Prostate gland (tissue), 2 donors: ENCODE measurements around the gene SH3TC1. TPM values are rescaled to one million over a fixed set of nuclear protein-coding genes. Genes with fewer than 3 reads are reported as not detected.

ENCODE experiments used
- DNase-seq: peaks from one replicate; pipeline ENCODE4 v3.0.0-alpha.2; 2019; ENCODE audit warnings: low spot score
- H3K27ac ChIP-seq, 2 donors: fragments of 200-600 bp; sonication (generic); 2 replicates each; pipeline ENCODE4 v1.5.1; 2017 to 2019
- H3K27me3 ChIP-seq: fragments of 200-600 bp; sonication (generic); replicated peaks from 2 replicates; pipeline ENCODE4 v1.5.1; 2019; ENCODE audit not compliant: insufficient read depth
- H3K36me3 ChIP-seq, 2 donors: fragments of 200-600 bp; sonication (generic); 1 replicate in 1 of 2; 2 replicates in 1 of 2; pipeline versions ENCODE4 v1.5.1 to v1.8.1; 2017 to 2019
- H3K4me1 ChIP-seq: fragments of 200-600 bp; sonication (generic); replicated peaks from 2 replicates; pipeline ENCODE4 v1.5.1; 2019
- H3K4me3 ChIP-seq, 2 donors: fragments of 200-600 bp; sonication (generic); 2 replicates each; pipeline ENCODE4 v1.5.1; 2017 to 2019
- H3K9me3 ChIP-seq: fragments of 200-600 bp; sonication (generic); 2 replicates; pipeline ENCODE4 v1.5.1; 2017
- CTCF ChIP-seq, 4 experiments: fragments of 200-600 bp in 2 of 4; fragments of 450-650 bp in 2 of 4; sonication (generic) in 2 of 4; IDR thresholded peaks; 1 replicate in 3 of 4; 2 replicates in 1 of 4; pipeline ENCODE4 v1.5.1; 2016 to 2019; ENCODE audit warnings: antibody characterized with exemption in 4 of 4, mild to moderate bottlenecking in 2 of 4, moderate library complexity in 2 of 4
- POLR2A ChIP-seq: fragments of 450-650 bp; IDR thresholded peaks from one replicate; pipeline ENCODE4 v1.6.1; 2016; ENCODE audit warnings: antibody characterized with exemption, mild to moderate bottlenecking
- POLR2AphosphoS5 ChIP-seq: sonication (generic); formaldehyde crosslinking; IDR thresholded peaks from one replicate; pipeline ENCODE4 v1.6.1; 2017; ENCODE audit warnings: antibody characterized with exemption
- WGBS: methylation state at CpG from one replicate; pipeline ENCODE4 v1.1.5; 2018; 5-methylcytosine and 5-hydroxymethylcytosine counted together
- intact Hi-C: fragments of 100-400 bp; cut with DNase I; formaldehyde crosslinking; loops from one replicate; pipeline ENCODE4 v1.14.2; 2022
- total RNA-seq, 2 donors: library from RNA; depleted of rRNA; stranded (reverse); fragments of >200 nt; gene quantifications; one replicate each; pipeline ENCODE4 v1.1.0, GENCODE V29; 2016

SH3TC1 gene
- total RNA-seq, 2 donors from 2014 or later, result 22.4 to 37.5 TPM

GRCh38 chr4:8262637-8263322, 63.7 kb downstream of the SH3TC1 start:
- H3K4me1 ChIP-seq, result no peaks in the 10 kb centered on the region
- H3K36me3 ChIP-seq, result no peaks in the 10 kb centered on the region
- no peaks in the 10 kb centered on the region for H3K27me3 ChIP-seq
- no peak overlapping the region for H3K27ac ChIP-seq
- TF ChIP-seq POLR2AphosphoS5, result no peak
- TF ChIP-seq POLR2A, result no peak
- no peak for TF ChIP-seq CTCF (IDR thresholded peaks at IDR 0.05)
- intact Hi-C loops, result no loop called here
- no peaks in the 10 kb centered on the region for H3K9me3 ChIP-seq
- no peak for DNase-seq
- H3K4me3 ChIP-seq, result no peak overlapping the region
- 89% methylated on average over 16 of the region's 23 CpGs for WGBS

- Histone ChIP-seq H3K9me3 (no peaks in the 10 kb centered on the region), H3K4me3 (no peak overlapping the region), H3K36me3 (no peaks in the 10 kb centered on the region), H3K27ac (no peak overlapping the region), H3K4me1 (no peaks in the 10 kb centered on the region), H3K27me3 (no peaks in the 10 kb centered on the region)
- TF ChIP-seq POLR2AphosphoS5 (no peak), CTCF (IDR thresholded peaks at IDR 0.05) (no peak), POLR2A (no peak)
- DNase-seq, result no peak
- WGBS, result 96% methylated on average over 10 of the region's 10 CpGs
- intact Hi-C loops, result no loop called here
Observed at GRCh38 chr4:8263397-8263796, 64.3 kb downstream of the SH3TC1 start.

- Histone ChIP-seq H3K9me3 (no peaks in the 10 kb centered on the region), H3K4me3 (no peak overlapping the region), H3K27me3 (no peaks in the 10 kb centered on the region), H3K4me1 (no peaks in the 10 kb centered on the region), H3K27ac (no peak overlapping the region), H3K36me3 (no peaks in the 10 kb centered on the region)
- intact Hi-C loops, result no loop called here
- 84% methylated on average over 14 of the region's 14 CpGs for WGBS
- no peak for TF ChIP-seq POLR2AphosphoS5
- no peak for TF ChIP-seq POLR2A
- TF ChIP-seq CTCF (IDR thresholded peaks at IDR 0.05), result no peak
- DNase-seq, result no peak
Observed at GRCh38 chr4:8264106-8264505, 65.0 kb downstream of the SH3TC1 start.

GRCh38 chr4:8265171-8265929, 66.3 kb downstream of the SH3TC1 start:
- no peaks in the 10 kb centered on the region for H3K36me3 ChIP-seq
- no peak overlapping the region for H3K27ac ChIP-seq
- intact Hi-C loops, result no loop called here
- H3K9me3 ChIP-seq, result no peaks in the 10 kb centered on the region
- no peaks in the 10 kb centered on the region for H3K4me1 ChIP-seq
- TF ChIP-seq CTCF (IDR thresholded peaks at IDR 0.05) (no peak), POLR2AphosphoS5 (no peak), POLR2A (no peak)
- H3K4me3 ChIP-seq, result no peak overlapping the region
- no peak for DNase-seq
- WGBS, result 80% methylated on average over 16 of the region's 20 CpGs
- no peaks in the 10 kb centered on the region for H3K27me3 ChIP-seq

GRCh38 chr4:8266088-8266487, 67.0 kb downstream of the SH3TC1 start:
- Histone ChIP-seq H3K27ac (no peak overlapping the region), H3K27me3 (no peaks in the 10 kb centered on the region)
- intact Hi-C loops, result no loop called here

More at GRCh38 chr4:8266088-8266487, 67.0 kb downstream of the SH3TC1 start:
- TF ChIP-seq POLR2A (no peak), POLR2AphosphoS5 (no peak), CTCF (IDR thresholded peaks at IDR 0.05) (no peak)
- Histone ChIP-seq H3K4me3 (no peak overlapping the region), H3K4me1 (no peaks in the 10 kb centered on the region), H3K9me3 (no peaks in the 10 kb centered on the region), H3K36me3 (no peaks in the 10 kb centered on the region)
- 94% methylated on average over 6 of the region's 6 CpGs for WGBS
- DNase-seq, result no peak
